Measurements from ENCODE around the gene ARL2BP. TPM values are rescaled to one million over a fixed set of nuclear protein-coding genes. Genes with fewer than 3 reads are reported as not detected.
A peak's percentile ranks its signal among the peaks of the same experiment; 100 is the strongest.

Gene ARL2BP
- total and polyA plus RNA-seq, 2 of the 13 experiments (the other 11 are each of a cell fraction or from before 2014, with no cell fraction given) = 64.3 to 67.6 TPM

- TF ChIP-seq SP140L (CRISPR knock-in tag; IDR thresholded peaks at IDR 0.05; ENCODE audit: borderline replicate concordance) = 0 out of 2 replicates have a peak, but pooled peaks have one; percentile 26
- TF ChIP-seq ZNF792 (CRISPR knock-in tag; IDR thresholded peaks at IDR 0.05) = peak; percentile 38; the same call in 1 of the 2 replicates
- TF ChIP-seq MXI1 (IDR thresholded peaks at IDR 0.05; ENCODE audit: borderline replicate concordance, low read depth, low read length) = peak; percentile 89; the same call in 2 of the 3 replicates
- no peak for TF ChIP-seq ZNF577 (CRISPR knock-in tag; IDR thresholded peaks at IDR 0.05; ENCODE audit: borderline replicate concordance, low read depth)
- 0 out of 2 replicates have a peak, but pooled peaks have one; percentile 45 for TF ChIP-seq REL (CRISPR knock-in tag; conservative IDR thresholded peaks at IDR 0.05)
- TF ChIP-seq ZNF7 (CRISPR knock-in tag; IDR thresholded peaks at IDR 0.05) = no peak
- peak; percentile 21; the same call in 1 of the 2 replicates for TF ChIP-seq ZFP36L1 (CRISPR knock-in tag; IDR thresholded peaks at IDR 0.05)
- TF ChIP-seq MTA3 (CRISPR knock-in tag; IDR thresholded peaks at IDR 0.05) = no peak
- 0 out of 2 replicates have a peak, but pooled peaks have one; percentile 27 for TF ChIP-seq E2F5 (CRISPR knock-in tag; conservative IDR thresholded peaks at IDR 0.05)
- no peak for TF ChIP-seq NPAS2 (CRISPR knock-in tag; IDR thresholded peaks at IDR 0.05; ENCODE audit: borderline replicate concordance)
- TF ChIP-seq SP5 (CRISPR knock-in tag; IDR thresholded peaks at IDR 0.05; ENCODE audit: borderline replicate concordance, low read depth) = peak; percentile 82
- no peak for TF ChIP-seq ZNF234 (CRISPR knock-in tag; conservative IDR thresholded peaks at IDR 0.05)
- no peak; the same call in none of the 2 replicates for TF ChIP-seq PATZ1 (CRISPR knock-in tag; IDR thresholded peaks at IDR 0.05)
- no peak for TF ChIP-seq ZNF253 (CRISPR knock-in tag; IDR thresholded peaks at IDR 0.05; ENCODE audit: borderline replicate concordance)
- peak; percentile 69 for TF ChIP-seq ZIK1 (CRISPR knock-in tag; IDR thresholded peaks at IDR 0.05; ENCODE audit: borderline replicate concordance, low read depth)
- TF ChIP-seq ZNF496 (CRISPR knock-in tag; IDR thresholded peaks at IDR 0.05; ENCODE audit: insufficient replicate concordance) = no peak
- no peak for TF ChIP-seq MZF1 (CRISPR knock-in tag; IDR thresholded peaks at IDR 0.05; ENCODE audit: borderline replicate concordance)
- TF ChIP-seq ZNF335 (CRISPR knock-in tag; IDR thresholded peaks at IDR 0.05) = peak; percentile 93
- no peak; the same call in 1 of the 2 replicates for TF ChIP-seq ZSCAN9 (CRISPR knock-in tag; IDR thresholded peaks at IDR 0.05; ENCODE audit: borderline replicate concordance)
- peak; percentile 53; the same call in 1 of the 2 replicates for TF ChIP-seq TFDP2 (CRISPR knock-in tag; IDR thresholded peaks at IDR 0.05)
- TF ChIP-seq ZNF225 (CRISPR knock-in tag; IDR thresholded peaks at IDR 0.05) = peak; percentile 88
- no peak; the same call in 1 of the 2 replicates for TF ChIP-seq MXD1 (CRISPR knock-in tag; IDR thresholded peaks at IDR 0.05)
- 0 out of 4 replicates have a peak, but pooled peaks of 1 of the 2 experiments have one; percentile 35 for TF ChIP-seq NR2F1 (CRISPR knock-in tag; IDR thresholded peaks at IDR 0.05)
- 0 out of 2 replicates have a peak, but pooled peaks have one; percentile 23 for TF ChIP-seq ZFP37 (CRISPR knock-in tag; IDR thresholded peaks at IDR 0.05; ENCODE audit: borderline replicate concordance)
- TF ChIP-seq ONECUT2 (CRISPR knock-in tag; IDR thresholded peaks at IDR 0.05) = no peak
- no peak for TF ChIP-seq PCBP1 (IDR thresholded peaks at IDR 0.05; ENCODE audit: borderline replicate concordance, low read depth, low read length)
These were observed 55.5 kb downstream of the ARL2BP start (continued) for GRCh38 chr16:57300387-57301125.
